Fibroblast of pulmonary artery (primary cell): Measurements from ENCODE around the gene EPHA4.

ENCODE experiments used
- DNase-seq: peaks from one replicate; pipeline ENCODE4 v3.0.0-alpha.2; 2010; ENCODE audit warnings: low read depth
- H3K4me3 ChIP-seq: replicated peaks from 2 replicates; pipeline ENCODE4 v1.5.1; 2011; ENCODE audit warnings: low read depth, mild to moderate bottlenecking, control low read depth, low read length, moderate library complexity
- TF ChIP-seq, protein P1 (sequence below): IDR thresholded peaks from 2 replicates; pipeline ENCODE4 v1.5.1; 2011; ENCODE audit warnings: mild to moderate bottlenecking, control low read depth, low read length, inconsistent platforms; ENCODE audit errors: missing control alignments

EPHA4 gene

DNA sequence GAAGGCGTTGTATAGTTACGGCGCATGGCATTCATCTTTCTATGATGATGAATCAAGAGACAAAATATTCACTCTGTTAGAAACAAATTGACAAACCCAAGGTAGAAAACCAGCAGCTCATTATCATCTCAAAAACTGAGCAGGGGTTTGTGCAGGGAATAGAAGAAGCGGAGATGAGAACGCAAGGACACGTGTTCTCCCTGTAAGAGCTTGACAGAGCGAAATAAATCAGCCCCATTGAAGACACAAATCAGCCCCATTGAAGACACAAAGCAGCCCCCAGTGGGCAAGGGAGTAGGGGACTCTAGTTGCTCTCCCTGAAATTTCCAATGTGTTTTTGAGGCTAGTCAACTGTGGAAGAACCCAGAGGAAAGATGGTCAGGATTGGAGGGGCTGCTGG is 199.2 kb downstream of the EPHA4 start:
- TF ChIP-seq, protein P1, sequence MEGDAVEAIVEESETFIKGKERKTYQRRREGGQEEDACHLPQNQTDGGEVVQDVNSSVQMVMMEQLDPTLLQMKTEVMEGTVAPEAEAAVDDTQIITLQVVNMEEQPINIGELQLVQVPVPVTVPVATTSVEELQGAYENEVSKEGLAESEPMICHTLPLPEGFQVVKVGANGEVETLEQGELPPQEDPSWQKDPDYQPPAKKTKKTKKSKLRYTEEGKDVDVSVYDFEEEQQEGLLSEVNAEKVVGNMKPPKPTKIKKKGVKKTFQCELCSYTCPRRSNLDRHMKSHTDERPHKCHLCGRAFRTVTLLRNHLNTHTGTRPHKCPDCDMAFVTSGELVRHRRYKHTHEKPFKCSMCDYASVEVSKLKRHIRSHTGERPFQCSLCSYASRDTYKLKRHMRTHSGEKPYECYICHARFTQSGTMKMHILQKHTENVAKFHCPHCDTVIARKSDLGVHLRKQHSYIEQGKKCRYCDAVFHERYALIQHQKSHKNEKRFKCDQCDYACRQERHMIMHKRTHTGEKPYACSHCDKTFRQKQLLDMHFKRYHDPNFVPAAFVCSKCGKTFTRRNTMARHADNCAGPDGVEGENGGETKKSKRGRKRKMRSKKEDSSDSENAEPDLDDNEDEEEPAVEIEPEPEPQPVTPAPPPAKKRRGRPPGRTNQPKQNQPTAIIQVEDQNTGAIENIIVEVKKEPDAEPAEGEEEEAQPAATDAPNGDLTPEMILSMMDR, result no peak
- DNase-seq, result no peak
- H3K4me3 ChIP-seq, result no peak overlapping the region

DNA sequence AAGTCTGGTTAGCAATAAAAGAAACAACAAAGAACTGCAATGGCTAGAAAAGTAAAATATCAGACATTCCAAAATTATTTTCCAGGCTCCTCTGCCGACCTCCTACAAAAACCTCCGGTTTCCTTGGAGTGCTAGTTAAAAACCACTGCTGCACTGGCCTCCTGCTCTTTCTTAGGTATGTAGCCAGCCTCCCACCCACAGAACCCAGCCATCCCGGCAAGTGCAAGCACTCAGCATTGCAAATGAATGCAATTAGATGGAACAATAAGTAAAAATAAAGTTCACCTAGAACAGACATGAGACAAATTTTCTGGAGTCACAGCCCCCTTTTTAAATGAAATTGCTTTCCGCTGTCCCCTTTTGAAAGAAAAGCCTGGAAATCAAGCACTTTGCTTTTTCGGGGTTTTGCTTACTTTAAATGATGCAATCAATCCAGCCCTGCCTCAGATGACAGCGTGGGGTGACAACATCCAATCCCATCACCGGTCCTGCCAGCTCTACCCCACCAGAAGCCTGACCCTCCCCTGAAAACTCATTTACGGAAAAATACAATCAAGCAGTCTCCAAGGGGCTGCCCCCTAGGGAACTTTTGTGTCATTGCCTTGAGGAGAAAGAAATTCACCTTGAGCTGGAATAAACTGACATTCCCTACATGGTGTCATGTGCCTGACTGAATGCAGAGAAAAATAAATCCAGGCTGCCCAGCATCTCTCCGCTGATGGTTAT is 199.8 kb downstream of the EPHA4 start:
- TF ChIP-seq, protein P1, result no peak
- H3K4me3 ChIP-seq, result no peak overlapping the region
- DNase-seq, result no peak

DNA sequence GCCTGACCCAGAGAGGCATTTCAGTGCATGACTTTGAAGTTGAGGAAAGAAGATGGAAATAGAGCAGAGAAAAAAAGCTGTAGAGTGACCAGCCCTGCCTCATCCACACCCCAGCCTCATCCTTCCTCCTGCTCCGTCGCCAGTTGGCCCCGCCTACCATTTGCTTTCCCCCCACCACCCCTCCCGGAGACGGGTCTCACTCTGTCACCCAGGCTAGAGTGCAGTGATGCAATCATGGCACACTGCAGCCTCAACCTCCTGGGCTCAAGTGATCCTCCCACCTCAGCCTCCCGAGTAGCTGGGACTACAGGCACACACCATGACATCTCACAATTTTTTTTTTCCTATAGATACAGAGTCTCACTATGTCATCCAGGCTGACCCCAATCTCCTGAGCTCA is 200.8 kb downstream of the EPHA4 start:
- H3K4me3 ChIP-seq, result no peak overlapping the region
- TF ChIP-seq, protein P1, result no peak
- no peak for DNase-seq

DNA sequence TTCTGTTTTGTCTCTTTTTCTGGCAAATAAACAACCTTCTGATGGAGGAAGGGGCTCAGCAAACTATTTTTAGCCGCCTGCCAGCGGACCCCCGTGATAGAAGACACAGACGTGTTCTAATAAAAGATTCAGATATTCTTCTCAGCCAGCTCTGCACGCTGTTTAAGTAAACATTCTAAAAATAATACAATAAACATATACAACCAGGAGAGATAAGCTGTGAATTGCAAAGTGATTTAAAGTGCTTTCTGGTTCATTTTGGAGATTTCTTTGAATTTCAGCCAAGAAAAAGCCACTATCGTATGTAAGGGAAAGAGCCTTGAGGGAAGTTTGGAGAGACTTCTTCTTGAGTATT is 201.3 kb downstream of the EPHA4 start:
- no peak for DNase-seq

DNA sequence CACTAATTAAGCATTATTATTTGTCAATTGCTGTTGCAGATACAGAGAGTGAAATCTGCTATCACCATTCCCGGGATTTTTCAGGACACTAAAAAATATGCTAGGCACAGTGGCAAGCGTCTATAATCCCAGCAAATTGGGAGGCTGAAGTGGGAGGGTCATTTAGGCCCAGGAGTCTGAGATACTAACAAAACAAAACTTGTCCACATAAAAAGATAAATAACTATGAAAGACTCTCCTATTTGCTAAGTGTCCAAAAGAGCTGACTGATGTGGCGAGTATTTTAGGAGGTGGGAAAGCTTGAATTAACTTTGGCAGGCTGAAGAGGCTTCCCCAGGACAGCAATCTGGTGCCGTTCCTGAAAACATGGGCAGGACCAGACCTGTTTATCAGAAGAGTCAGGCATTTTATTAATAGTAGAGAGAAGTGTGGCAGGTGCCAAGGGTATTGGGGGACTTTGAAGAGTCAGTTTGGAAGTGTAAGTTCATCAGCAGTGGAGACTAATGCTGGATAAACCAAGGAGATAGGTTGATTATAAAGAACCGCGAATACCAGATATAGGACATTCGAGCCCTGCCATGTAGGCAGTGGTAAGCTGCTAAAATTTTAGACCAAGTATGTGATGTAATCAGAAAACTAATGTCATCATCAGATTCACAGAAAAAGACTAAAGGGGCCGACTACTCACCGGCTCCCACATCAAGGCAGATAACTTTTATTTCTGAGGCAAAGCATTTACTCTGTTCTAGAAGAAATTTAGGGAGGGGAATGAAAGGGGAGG is 201.8 kb downstream of the EPHA4 start:
- DNase-seq, result no peak
- H3K4me3 ChIP-seq, result no peak overlapping the region
- TF ChIP-seq, protein P1, result no peak

More for the DNA sequence above, 201.3 kb downstream of the EPHA4 start:
- H3K4me3 ChIP-seq, result no peak overlapping the region
- TF ChIP-seq, protein P1, result no peak
